HUES6 (cell line): ENCODE measurements around the gene MIDN.

Experiments
- H3K27ac ChIP-seq: 2 replicates; pipeline ENCODE4 v1.7.0; 2013; ENCODE audit warnings: low read depth, mild to moderate bottlenecking, low read length, inconsistent platforms
- H3K27me3 ChIP-seq: 2 replicates; pipeline ENCODE4 v1.6.1; 2013; ENCODE audit warnings: low read length; ENCODE audit not compliant: control insufficient read depth, insufficient read depth
- H3K36me3 ChIP-seq: 2 replicates; pipeline ENCODE4 v1.6.1; 2013; ENCODE audit warnings: low read length; ENCODE audit not compliant: control insufficient read depth, insufficient read depth
- H3K4me1 ChIP-seq: 2 replicates; pipeline ENCODE4 v1.6.1; 2013; ENCODE audit warnings: low read length; ENCODE audit not compliant: control insufficient read depth, insufficient read depth
- H3K4me3 ChIP-seq: 2 replicates; pipeline ENCODE4 v1.5.1; 2013; ENCODE audit warnings: low read depth, low read length
- H3K9ac ChIP-seq: one replicate; pipeline ENCODE4 v1.6.1; 2013; ENCODE audit warnings: mild to moderate bottlenecking, low read length
- H3K9me3 ChIP-seq: 2 replicates; pipeline ENCODE4 v1.6.1; 2013; ENCODE audit warnings: low read depth, low read length; ENCODE audit not compliant: control insufficient read depth, insufficient read depth

MIDN gene

GRCh38 chr19:1284293-1284978, 36.1 kb downstream of the MIDN start:
- H3K4me3 ChIP-seq: no peak overlapping the region
- no peak overlapping the region for H3K27ac ChIP-seq
- H3K27me3 ChIP-seq: peaks cover 47% of the 10 kb centered on the region
- H3K4me1 ChIP-seq: peaks cover 18% of the 10 kb centered on the region; the same call in 1 of the 2 replicates
- peaks cover 4% of the 10 kb centered on the region for H3K36me3 ChIP-seq
- no peaks in the 10 kb centered on the region for H3K9me3 ChIP-seq
- H3K9ac ChIP-seq: no peak overlapping the region

DNA sequence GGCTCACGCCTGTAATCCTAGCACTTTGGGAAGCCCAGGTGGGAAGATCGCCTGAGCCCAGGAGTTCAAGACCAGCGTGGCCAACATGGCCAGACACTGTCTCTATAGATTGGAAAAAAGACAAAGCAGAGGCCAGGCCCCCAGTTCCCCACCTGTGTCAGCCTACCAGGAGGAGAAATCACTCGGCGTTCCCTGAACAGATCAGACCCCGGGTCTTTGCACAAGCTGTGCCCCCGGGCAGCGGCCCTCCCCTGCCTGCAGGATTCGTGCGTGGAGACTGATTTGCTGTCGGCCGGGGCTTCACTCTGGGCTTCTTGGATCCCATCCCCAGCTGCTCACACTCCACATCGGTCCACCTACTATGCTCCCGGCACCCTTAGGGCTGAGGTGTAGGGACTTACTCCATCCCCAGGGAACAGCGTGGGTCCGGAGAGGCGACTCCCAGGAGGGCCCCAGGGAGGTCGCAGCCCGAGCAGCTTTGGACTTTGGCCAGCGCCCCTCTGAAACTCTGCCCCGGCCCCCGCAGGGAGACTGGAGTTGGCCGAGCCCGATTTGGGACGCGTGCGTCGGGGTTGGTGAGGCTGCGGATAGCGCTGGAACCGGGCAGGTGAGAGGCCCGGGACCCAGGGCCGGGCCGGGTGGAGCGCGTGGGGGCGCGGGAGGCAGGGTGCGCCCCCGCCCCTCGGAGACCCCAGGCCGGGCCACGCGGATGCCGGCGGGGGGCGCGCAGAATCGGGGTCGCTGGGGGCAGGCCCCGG, 36.8 kb downstream of the MIDN start:
- H3K4me3 ChIP-seq: peak overlapping the region; percentile 34
- no peaks in the 10 kb centered on the region for H3K9me3 ChIP-seq
- H3K36me3 ChIP-seq: no peaks in the 10 kb centered on the region
- no peak overlapping the region for H3K27ac ChIP-seq
- no peak overlapping the region for H3K9ac ChIP-seq
- H3K27me3 ChIP-seq: peaks cover 47% of the 10 kb centered on the region
- H3K4me1 ChIP-seq: peaks cover 18% of the 10 kb centered on the region; the same call in 1 of the 2 replicates

- H3K36me3 ChIP-seq: no peaks in the 10 kb centered on the region
- no peak within 1 kb of the TSS for H3K9ac ChIP-seq
- peaks cover 47% of the 10 kb centered on the region for H3K27me3 ChIP-seq
- H3K4me1 ChIP-seq: peaks cover 18% of the 10 kb centered on the region; the same call in 1 of the 2 replicates
- H3K4me3 ChIP-seq: peak within 1 kb of the TSS; percentile 55
- H3K9me3 ChIP-seq: no peaks in the 10 kb centered on the region
- H3K27ac ChIP-seq: no peak within 1 kb of the TSS
Observed at GRCh38 chr19:1285737-1286360, 37.5 kb downstream of the MIDN start, which contains the start of gene EFNA2. Gene EFNA2, plus strand, starts transcription at chr19:1285873. Its CDS starts 296 bp downstream, at chr19:1286169.

DNA sequence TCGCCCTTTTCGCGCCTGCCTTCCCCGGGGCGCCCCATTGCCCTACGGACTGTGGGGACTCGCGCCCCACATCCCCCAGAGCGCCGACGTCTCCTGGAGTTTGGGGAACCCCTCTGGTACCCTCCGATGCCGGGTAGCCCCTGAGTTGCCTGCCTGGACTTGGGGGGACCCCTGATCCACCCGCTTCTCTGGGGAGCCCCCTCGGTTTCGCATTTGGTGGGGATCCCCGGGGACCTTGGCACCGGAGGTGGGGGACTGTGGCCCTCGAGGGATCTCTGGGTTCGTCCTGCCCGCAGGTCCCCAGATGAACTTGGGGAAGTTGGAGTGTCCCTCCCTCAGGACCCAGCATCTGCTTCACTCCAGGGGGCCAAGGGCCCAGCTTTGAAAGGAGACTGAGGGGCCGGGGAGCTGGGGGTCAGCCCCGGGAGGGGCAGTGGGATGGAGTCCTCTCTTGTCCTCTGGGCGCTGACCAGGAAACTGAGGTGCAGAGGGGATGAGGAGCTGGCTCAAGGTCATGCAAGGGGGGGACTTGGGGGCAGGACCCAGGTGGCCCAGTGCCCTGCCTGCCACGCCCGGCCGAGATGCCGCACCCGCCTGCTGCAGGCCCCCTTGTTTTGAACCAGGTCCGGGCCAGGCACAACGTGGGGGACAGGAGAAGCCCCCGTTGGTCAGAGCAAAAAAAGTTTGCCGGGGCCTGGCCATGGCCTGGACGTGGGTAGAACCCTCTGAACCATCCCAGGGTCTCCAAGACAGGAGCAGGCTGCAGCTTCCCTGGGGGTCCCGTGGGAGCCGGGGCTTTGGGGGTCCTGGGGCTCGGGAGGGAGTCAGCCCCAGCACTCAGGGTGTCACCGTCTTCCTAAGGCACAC, 38.3 kb downstream of the MIDN start:
- H3K9me3 ChIP-seq: no peaks in the 10 kb centered on the region
- H3K4me3 ChIP-seq: peak overlapping the region; percentile 55
- H3K27me3 ChIP-seq: peaks cover 47% of the 10 kb centered on the region
- no peaks in the 10 kb centered on the region for H3K36me3 ChIP-seq
- H3K27ac ChIP-seq: no peak overlapping the region
- no peak overlapping the region for H3K9ac ChIP-seq
- peaks cover 18% of the 10 kb centered on the region; the same call in 1 of the 2 replicates for H3K4me1 ChIP-seq

DNA sequence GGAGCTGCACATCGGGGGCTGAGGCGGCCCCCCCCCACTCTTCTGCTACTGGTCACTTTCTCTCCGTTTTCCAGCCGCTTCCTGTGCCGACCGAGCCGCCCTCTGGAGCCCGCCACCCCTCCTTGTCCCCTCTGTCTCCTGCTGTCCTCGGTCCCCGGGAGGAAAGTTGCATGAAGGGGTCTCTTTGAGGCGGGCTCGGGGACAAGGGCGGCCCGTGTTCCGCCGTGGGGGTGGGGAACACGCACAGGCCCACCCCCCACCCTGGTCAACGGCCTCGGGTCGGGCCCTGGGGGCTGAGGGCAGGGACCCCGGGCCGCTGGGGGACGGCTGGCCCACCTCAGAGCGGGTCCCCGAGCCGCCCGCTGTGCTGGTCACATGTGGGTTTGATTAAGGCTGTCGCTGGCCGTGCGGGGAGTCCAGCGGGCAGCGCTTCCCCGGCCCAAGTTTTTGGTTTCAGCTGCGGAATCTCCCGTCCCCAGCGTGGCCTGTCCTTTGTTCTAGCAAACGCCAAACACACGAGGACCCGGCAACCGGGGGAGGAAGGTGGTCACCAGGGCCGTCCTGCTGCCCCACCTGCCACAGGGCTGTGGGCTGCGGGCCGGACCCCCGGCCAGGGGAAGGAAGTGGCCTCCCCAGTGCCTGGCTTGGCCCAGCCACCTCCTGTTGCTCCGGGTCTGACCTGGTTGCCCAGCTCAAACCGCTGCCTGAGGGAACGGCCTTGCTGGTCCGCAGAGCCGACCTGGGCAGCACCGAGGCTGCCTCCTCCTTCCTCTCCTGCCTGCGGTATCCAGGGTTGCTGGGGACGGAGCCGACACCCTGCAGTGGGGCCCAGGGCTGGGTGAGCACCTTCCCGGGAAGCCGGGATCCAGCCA, 39.2 kb downstream of the MIDN start:
- Histone ChIP-seq H3K4me1 (peaks cover 18% of the 10 kb centered on the region; the same call in 1 of the 2 replicates), H3K9ac (peak overlapping the region; percentile 38), H3K9me3 (no peaks in the 10 kb centered on the region), H3K4me3 (peak overlapping the region; percentile 55), H3K27me3 (peaks cover 50% of the 10 kb centered on the region), H3K27ac (no peak overlapping the region), H3K36me3 (no peaks in the 10 kb centered on the region)

GRCh38 chr19:1288226-1288612, 39.8 kb downstream of the MIDN start:
- H3K27ac ChIP-seq: no peak overlapping the region
- peaks cover 15% of the 10 kb centered on the region; the same call in 1 of the 2 replicates for H3K4me1 ChIP-seq
- H3K27me3 ChIP-seq: peaks cover 51% of the 10 kb centered on the region
- no peak overlapping the region for H3K4me3 ChIP-seq
- no peaks in the 10 kb centered on the region for H3K9me3 ChIP-seq
- H3K36me3 ChIP-seq: no peaks in the 10 kb centered on the region
- H3K9ac ChIP-seq: no peak overlapping the region

DNA sequence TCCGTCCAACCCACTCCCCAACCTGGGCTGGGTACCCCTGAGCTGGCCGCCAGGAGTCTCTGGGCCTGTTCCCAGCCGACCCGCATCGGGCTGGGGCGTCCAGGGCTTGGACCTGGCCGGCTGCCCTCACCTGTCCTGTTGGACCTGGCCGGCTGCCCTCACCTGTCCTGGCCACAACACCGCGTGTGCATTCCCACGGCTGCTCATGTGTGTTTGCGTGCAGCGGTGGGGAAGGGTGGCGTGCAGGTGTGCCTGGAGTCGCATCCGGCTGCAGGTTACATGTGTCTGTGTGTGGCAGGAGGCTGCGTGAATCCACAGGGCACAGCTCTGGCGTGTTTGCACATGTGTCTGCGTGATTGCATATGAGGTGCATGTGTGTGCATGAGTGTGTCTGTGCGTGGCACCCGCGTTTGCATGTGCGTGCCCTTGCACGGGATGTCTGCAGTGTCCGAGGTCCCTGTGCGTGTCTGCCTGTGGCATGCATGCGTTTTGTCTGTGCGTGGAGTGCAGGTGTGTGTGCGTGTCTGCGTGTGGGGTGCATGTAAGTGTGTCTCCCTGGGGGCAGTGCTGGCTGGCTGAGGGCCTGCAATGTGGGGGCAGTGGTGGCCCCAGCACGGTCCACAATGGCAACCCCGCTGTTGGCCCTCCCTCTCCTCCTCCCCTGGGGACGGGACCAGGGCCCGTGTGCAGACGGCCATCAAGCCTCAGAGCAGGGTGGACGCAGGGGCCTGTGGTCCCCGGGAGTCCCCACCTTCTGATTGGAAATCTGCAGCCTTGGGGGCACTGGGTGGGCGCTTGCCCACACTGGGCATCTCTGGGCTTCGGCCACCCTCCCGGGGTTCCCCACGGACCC, 40.7 kb downstream of the MIDN start:
- H3K36me3 ChIP-seq: no peaks in the 10 kb centered on the region
- peaks cover 8% of the 10 kb centered on the region; the same call in 1 of the 2 replicates for H3K4me1 ChIP-seq
- peaks cover 51% of the 10 kb centered on the region for H3K27me3 ChIP-seq
- no peak overlapping the region for H3K4me3 ChIP-seq
- no peak overlapping the region for H3K27ac ChIP-seq
- no peaks in the 10 kb centered on the region for H3K9me3 ChIP-seq
- H3K9ac ChIP-seq: no peak overlapping the region

GRCh38 chr19:1289686-1290025, 41.3 kb downstream of the MIDN start:
- Histone ChIP-seq H3K4me1 (peaks cover 8% of the 10 kb centered on the region; the same call in 1 of the 2 replicates), H3K27ac (no peak overlapping the region), H3K4me3 (no peak overlapping the region), H3K36me3 (no peaks in the 10 kb centered on the region), H3K27me3 (peaks cover 51% of the 10 kb centered on the region), H3K9ac (no peak overlapping the region), H3K9me3 (no peaks in the 10 kb centered on the region)

GRCh38 chr19:1290196-1290702, 41.9 kb downstream of the MIDN start:
- H3K36me3 ChIP-seq: no peaks in the 10 kb centered on the region
- no peak overlapping the region for H3K4me3 ChIP-seq
- no peak overlapping the region for H3K27ac ChIP-seq
- no peak overlapping the region for H3K9ac ChIP-seq
- no peaks in the 10 kb centered on the region for H3K9me3 ChIP-seq
- peaks cover 51% of the 10 kb centered on the region for H3K27me3 ChIP-seq
- peaks cover 12% of the 10 kb centered on the region for H3K4me1 ChIP-seq
